H9 (cell line): ENCODE results near the gene RASSF9. TPM values are rescaled to one million over a fixed set of nuclear protein-coding genes. Genes with fewer than 3 reads are reported as not detected.

Source experiments
- DNase-seq: peaks from one replicate; pipeline ENCODE4 v3.0.0-alpha.2; 2017
- H2AFZ ChIP-seq: one replicate; pipeline ENCODE4 v1.6.1; 2013; ENCODE audit warnings: mild to moderate bottlenecking, low read length, control low read depth, moderate library complexity
- H2AK5ac ChIP-seq: 2 replicates; pipeline ENCODE4 v1.6.1; 2013; ENCODE audit warnings: low read length, control low read depth, mixed read lengths; ENCODE audit not compliant: insufficient read length
- H2BK120ac ChIP-seq: one replicate; pipeline ENCODE4 v1.6.1; 2013; ENCODE audit warnings: low read depth, mild to moderate bottlenecking, low read length, control low read depth, inconsistent platforms; ENCODE audit not compliant: poor library complexity, severe bottlenecking
- H2BK12ac ChIP-seq: 2 replicates; pipeline ENCODE4 v1.6.1; 2013; ENCODE audit warnings: low read length, control low read depth, mixed read lengths, low read depth; ENCODE audit not compliant: insufficient read length
- H2BK15ac ChIP-seq: 2 replicates; pipeline ENCODE4 v1.6.1; 2013; ENCODE audit warnings: low read depth, low read length, control low read depth
- H2BK20ac ChIP-seq: one replicate; pipeline ENCODE4 v1.6.1; 2013; ENCODE audit warnings: low read depth, mild to moderate bottlenecking, low read length, control low read depth, inconsistent platforms; ENCODE audit not compliant: poor library complexity, severe bottlenecking
- H2BK5ac ChIP-seq: 2 replicates; pipeline ENCODE4 v1.6.1; 2013; ENCODE audit warnings: low read length, control low read depth, mixed read lengths; ENCODE audit not compliant: insufficient read length
- H3K14ac ChIP-seq: 2 replicates; pipeline ENCODE4 v1.6.1; 2013; ENCODE audit warnings: low read length, control low read depth; ENCODE audit not compliant: insufficient read depth
- H3K18ac ChIP-seq: 2 replicates; pipeline ENCODE4 v1.6.1; 2013; ENCODE audit warnings: low read depth, mild to moderate bottlenecking, mixed read lengths, low read length, control low read depth; ENCODE audit not compliant: insufficient read length
- H3K23ac ChIP-seq: 2 replicates; pipeline ENCODE4 v1.6.1; 2013; ENCODE audit warnings: low read length, control low read depth, mixed read lengths, low read depth; ENCODE audit not compliant: insufficient read length
- H3K23me2 ChIP-seq: 2 replicates; pipeline ENCODE4 v1.6.1; 2013; ENCODE audit warnings: low read depth, mild to moderate bottlenecking, mixed read lengths, low read length, control low read depth; ENCODE audit not compliant: insufficient read length, poor library complexity, severe bottlenecking
- H3K27ac ChIP-seq: 2 replicates; pipeline ENCODE4 v1.5.1; 2013; ENCODE audit warnings: low read length, control low read depth, mixed read lengths, low read depth; ENCODE audit not compliant: insufficient read length
- H3K27me3 ChIP-seq: 2 replicates; pipeline ENCODE4 v1.6.1; 2013; ENCODE audit warnings: low read length, control low read depth, inconsistent platforms; ENCODE audit not compliant: insufficient read depth
- H3K4ac ChIP-seq: 2 replicates; pipeline ENCODE4 v1.6.1; 2013; ENCODE audit warnings: low read depth, mild to moderate bottlenecking, control low read depth, inconsistent platforms, low read length, moderate library complexity
- H3K4me1 ChIP-seq: 2 replicates; pipeline ENCODE4 v1.6.1; 2013; ENCODE audit warnings: low read length, control low read depth, inconsistent platforms; ENCODE audit not compliant: insufficient read depth
- H3K4me2 ChIP-seq: 2 replicates; pipeline ENCODE4 v1.6.1; 2013; ENCODE audit warnings: low read length, control low read depth, mixed read lengths; ENCODE audit not compliant: insufficient read length, insufficient read depth
- H3K56ac ChIP-seq: 2 replicates; pipeline ENCODE4 v1.6.1; 2013; ENCODE audit warnings: low read depth, mild to moderate bottlenecking, mixed read lengths, low read length, control low read depth; ENCODE audit not compliant: insufficient read length
- H3K79me1 ChIP-seq: 2 replicates; pipeline ENCODE4 v1.6.1; 2013; ENCODE audit warnings: low read depth, mild to moderate bottlenecking, moderate library complexity, low read length, control low read depth, inconsistent platforms; ENCODE audit not compliant: insufficient read depth, poor library complexity, severe bottlenecking
- H3K79me2 ChIP-seq: 2 replicates; pipeline ENCODE4 v1.6.1; 2013; ENCODE audit warnings: low read length, control low read depth, inconsistent platforms; ENCODE audit not compliant: insufficient read depth
- H3K9ac ChIP-seq: 2 replicates; pipeline ENCODE4 v1.6.1; 2013; ENCODE audit warnings: low read length, control low read depth, mixed read lengths; ENCODE audit not compliant: insufficient read length; ENCODE audit errors: extremely low read depth
- H3K9me3 ChIP-seq: one replicate; pipeline ENCODE4 v1.6.1; 2013; ENCODE audit warnings: low read depth, low read length, inconsistent platforms; ENCODE audit not compliant: control insufficient read depth
- H3T11ph ChIP-seq: one replicate; pipeline ENCODE4 v1.6.1; 2013; ENCODE audit warnings: mild to moderate bottlenecking, low read length, control low read depth, inconsistent platforms
- H4K20me1 ChIP-seq: one replicate; pipeline ENCODE4 v1.6.1; 2013; ENCODE audit not compliant: control insufficient read depth, insufficient read length, insufficient read depth
- H4K5ac ChIP-seq: 2 replicates; pipeline ENCODE4 v1.6.1; 2013; ENCODE audit warnings: low read depth, mild to moderate bottlenecking, mixed read lengths, low read length, control low read depth; ENCODE audit not compliant: insufficient read length
- H4K8ac ChIP-seq: replicated peaks from 2 replicates; pipeline ENCODE4 v1.6.1; 2013; ENCODE audit warnings: low read length, control low read depth, mixed read lengths, low read depth; ENCODE audit not compliant: insufficient read length
- H4K91ac ChIP-seq: 2 replicates; pipeline ENCODE4 v1.6.1; 2013; ENCODE audit warnings: low read depth, mild to moderate bottlenecking, moderate library complexity, mixed read lengths, low read length, control low read depth; ENCODE audit not compliant: insufficient read length
- H3K27ac Mint-ChIP-seq, 3 experiments: 2 replicates in 2 of 3; 3 replicates in 1 of 3; pipeline ENCODE4 v1.8.0; 2020 to 2021; ENCODE audit warnings: mixed read lengths in 3 of 3, mild to moderate bottlenecking in 1 of 3, moderate library complexity in 1 of 3
- H3K27me3 Mint-ChIP-seq: 2 replicates; pipeline ENCODE4 v1.8.0; 2021; ENCODE audit warnings: low read depth, mild to moderate bottlenecking, moderate library complexity, mixed read lengths
- H3K36me3 Mint-ChIP-seq, 3 experiments: 2 replicates in 2 of 3; 3 replicates in 1 of 3; pipeline ENCODE4 v1.8.0; 2020 to 2021; ENCODE audit warnings: low read depth in 3 of 3, mixed read lengths in 3 of 3; ENCODE audit not compliant: insufficient read depth in 1 of 3
- H3K4me1 Mint-ChIP-seq, 2 experiments: 2 replicates each; pipeline ENCODE4 v1.8.0; 2020; ENCODE audit warnings: mixed read lengths in 2 of 2
- H3K4me3 Mint-ChIP-seq, 2 experiments: 2 replicates in 1 of 2; 3 replicates in 1 of 2; pipeline ENCODE4 v1.8.0; 2020 to 2021; ENCODE audit warnings: mild to moderate bottlenecking in 2 of 2, mixed read lengths in 2 of 2, moderate library complexity in 1 of 2
- H3K9me3 Mint-ChIP-seq, 2 experiments: 2 replicates in 1 of 2; 3 replicates in 1 of 2; pipeline ENCODE4 v1.8.0; 2020; ENCODE audit warnings: mild to moderate bottlenecking in 2 of 2, mixed read lengths in 2 of 2, moderate library complexity in 1 of 2
- CTCF ChIP-seq: fragments of 200-600 bp; sonication (generic); conservative IDR thresholded peaks from 3 replicates; pipeline ENCODE4 v1.8.0; 2021; ENCODE audit warnings: antibody characterized with exemption, mild to moderate bottlenecking
- total RNA-seq: library from RNA; stranded (reverse); gene quantifications from 2 replicates; pipeline ENCODE4 v1.2.1, GENCODE V29; 2021

Gene RASSF9
- total RNA-seq, 1 experiment from 2014 or later, result 0.04 TPM

- no peak overlapping the region for H2BK15ac ChIP-seq
- TF ChIP-seq CTCF, result no peak
- H3K79me2 ChIP-seq, result no peaks in the 10 kb centered on the region
- no peak overlapping the region for H3K14ac ChIP-seq
- H2BK5ac ChIP-seq, result no peak overlapping the region
- no peak overlapping the region for H3K18ac ChIP-seq
- no peak overlapping the region for H3K27ac Mint-ChIP-seq
- no peak overlapping the region for H3K4ac ChIP-seq
- no peaks in the 10 kb centered on the region for H3K27me3 ChIP-seq
- no peaks in the 10 kb centered on the region for H4K20me1 ChIP-seq
- no peaks in the 10 kb centered on the region for H3K27me3 Mint-ChIP-seq
- H2BK120ac ChIP-seq, result no peak overlapping the region
- H3K79me1 ChIP-seq, result no peaks in the 10 kb centered on the region
- H3K4me3 Mint-ChIP-seq, result no peak overlapping the region
- H3K9me3 Mint-ChIP-seq, result no peaks in the 10 kb centered on the region
- H3K9ac ChIP-seq, result no peak overlapping the region
- no peak overlapping the region for H3K56ac ChIP-seq
- H3K36me3 Mint-ChIP-seq, result no peaks in the 10 kb centered on the region
- no peak overlapping the region for H4K91ac ChIP-seq
- no peak overlapping the region for H3K4me2 ChIP-seq
- no peaks in the 10 kb centered on the region for H3K4me1 ChIP-seq
- H3T11ph ChIP-seq, result no peak overlapping the region
- no peaks in the 10 kb centered on the region for H3K4me1 Mint-ChIP-seq
- H3K23me2 ChIP-seq, result no peaks in the 10 kb centered on the region
- H4K8ac ChIP-seq, result no peak overlapping the region
- H2AFZ ChIP-seq, result no peak overlapping the region
- H2BK20ac ChIP-seq, result no peak overlapping the region
- no peaks in the 10 kb centered on the region for H3K9me3 ChIP-seq
- no peak overlapping the region for H3K23ac ChIP-seq
- no peak overlapping the region for H2AK5ac ChIP-seq
- H2BK12ac ChIP-seq, result no peak overlapping the region
- no peak overlapping the region for H4K5ac ChIP-seq
- DNase-seq, result no peak
- no peak overlapping the region for H3K27ac ChIP-seq
These were observed 40.2 kb downstream of the RASSF9 start for GRCh38 chr12:85796001-85796400.
